A673 (cell line): Measurements from ENCODE around the gene UCP1.

Experiments used
- EZH2 ChIP-seq: fragments of 200-600 bp; sonication (generic); IDR thresholded peaks from 2 replicates; pipeline ENCODE4 v1.6.1; 2017; ENCODE audit warnings: borderline replicate concordance, low read depth, mild to moderate bottlenecking, mixed read lengths, antibody characterized with exemption, low read length; ENCODE audit not compliant: poor library complexity, severe bottlenecking
- TF ChIP-seq, protein P1 (sequence below): fragments of 300-800, 200-600 bp; sonication (generic); conservative IDR thresholded peaks from 2 replicates; pipeline ENCODE4 v1.5.1; 2017; ENCODE audit warnings: low read depth, mild to moderate bottlenecking, antibody characterized with exemption, low read length, moderate library complexity, mixed read lengths

DNA sequence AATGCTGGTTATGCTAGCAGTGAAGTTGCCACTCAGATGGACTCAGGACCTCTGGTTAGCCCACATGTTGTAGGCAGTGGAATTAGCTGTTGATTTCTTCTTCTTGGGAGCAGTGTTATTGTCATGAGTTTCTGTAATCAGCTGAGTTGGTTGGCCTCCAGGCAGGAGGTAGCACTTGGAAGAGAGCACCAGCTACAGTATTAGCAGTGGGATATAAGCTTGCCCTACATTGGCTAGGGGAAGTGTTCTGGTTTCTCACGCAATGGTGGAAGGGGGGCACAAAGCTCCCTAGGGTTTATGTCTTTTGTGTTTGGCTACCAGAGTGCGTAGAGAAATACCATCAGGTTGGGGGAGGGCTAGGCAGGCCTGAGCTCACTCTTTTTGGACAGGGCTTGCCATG, 34.0 kb upstream of the UCP1 start:
- TF ChIP-seq, protein P1, sequence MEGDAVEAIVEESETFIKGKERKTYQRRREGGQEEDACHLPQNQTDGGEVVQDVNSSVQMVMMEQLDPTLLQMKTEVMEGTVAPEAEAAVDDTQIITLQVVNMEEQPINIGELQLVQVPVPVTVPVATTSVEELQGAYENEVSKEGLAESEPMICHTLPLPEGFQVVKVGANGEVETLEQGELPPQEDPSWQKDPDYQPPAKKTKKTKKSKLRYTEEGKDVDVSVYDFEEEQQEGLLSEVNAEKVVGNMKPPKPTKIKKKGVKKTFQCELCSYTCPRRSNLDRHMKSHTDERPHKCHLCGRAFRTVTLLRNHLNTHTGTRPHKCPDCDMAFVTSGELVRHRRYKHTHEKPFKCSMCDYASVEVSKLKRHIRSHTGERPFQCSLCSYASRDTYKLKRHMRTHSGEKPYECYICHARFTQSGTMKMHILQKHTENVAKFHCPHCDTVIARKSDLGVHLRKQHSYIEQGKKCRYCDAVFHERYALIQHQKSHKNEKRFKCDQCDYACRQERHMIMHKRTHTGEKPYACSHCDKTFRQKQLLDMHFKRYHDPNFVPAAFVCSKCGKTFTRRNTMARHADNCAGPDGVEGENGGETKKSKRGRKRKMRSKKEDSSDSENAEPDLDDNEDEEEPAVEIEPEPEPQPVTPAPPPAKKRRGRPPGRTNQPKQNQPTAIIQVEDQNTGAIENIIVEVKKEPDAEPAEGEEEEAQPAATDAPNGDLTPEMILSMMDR, result no peak
- no peak for TF ChIP-seq EZH2
